HL-60 (cell line): ENCODE results near the gene TAF4B.

Experiments used
- DNase-seq, 2 experiments: peaks; one replicate each; pipeline ENCODE4 v3.0.0-alpha.2; 2010 to 2020; ENCODE audit warnings: low read depth in 1 of 2, low spot score in 1 of 2
- H3K27ac ChIP-seq: fragments of 250-450 bp; sonication (Bioruptor Pico); replicated peaks from 2 replicates; pipeline ENCODE4 v1.5.1; 2020; ENCODE audit warnings: mild to moderate bottlenecking, moderate library complexity
- H3K27me3 ChIP-seq: fragments of 250-450 bp; sonication (Bioruptor Pico); 2 replicates; pipeline ENCODE4 v1.5.1; 2021; ENCODE audit warnings: mild to moderate bottlenecking, moderate library complexity; ENCODE audit not compliant: insufficient read depth, poor library complexity, severe bottlenecking
- H3K4me3 ChIP-seq: replicated peaks from 2 replicates; pipeline ENCODE4 v1.5.1; 2011; ENCODE audit warnings: mild to moderate bottlenecking, control low read depth, low read length; ENCODE audit not compliant: insufficient read depth
- CTCF ChIP-seq: IDR thresholded peaks from one replicate; pipeline ENCODE4 v1.5.1; 2011; ENCODE audit warnings: low read length, control low read depth, inconsistent platforms; ENCODE audit not compliant: insufficient read depth
- GABPA ChIP-seq: IDR thresholded peaks from 2 replicates; pipeline ENCODE4 v1.6.1; 2012; ENCODE audit warnings: low read depth
- POLR2AphosphoS5 ChIP-seq: IDR thresholded peaks from 2 replicates; pipeline ENCODE4 v1.6.1; 2012; ENCODE audit warnings: low read depth
- REST ChIP-seq: IDR thresholded peaks from 2 replicates; pipeline ENCODE4 v1.6.1; 2012; ENCODE audit warnings: low read depth; ENCODE audit not compliant: insufficient replicate concordance
- SPI1 ChIP-seq: IDR thresholded peaks from 2 replicates; pipeline ENCODE4 v1.6.1; 2012; ENCODE audit warnings: low read depth, mild to moderate bottlenecking, borderline replicate concordance

TAF4B gene

GRCh38 chr18:26422472-26423162 is 196.4 kb downstream of the TAF4B start:
- DNase-seq, result no peak
- Histone ChIP-seq H3K4me3 (no peak overlapping the region), H3K27me3 (no peaks in the 10 kb centered on the region), H3K27ac (no peak overlapping the region)
- no peak for TF ChIP-seq REST
- TF ChIP-seq CTCF, result no peak
- TF ChIP-seq GABPA, result no peak
- TF ChIP-seq SPI1, result no peak
- no peak for TF ChIP-seq POLR2AphosphoS5

- no peak for TF ChIP-seq GABPA
- no peak for TF ChIP-seq REST
- TF ChIP-seq CTCF, result no peak
- TF ChIP-seq SPI1, result no peak
- no peak for TF ChIP-seq POLR2AphosphoS5
- Histone ChIP-seq H3K27me3 (no peaks in the 10 kb centered on the region), H3K27ac (no peak overlapping the region), H3K4me3 (no peak overlapping the region)
- no peak for DNase-seq
Observed at GRCh38 chr18:26424428-26425147, 198.3 kb downstream of the TAF4B start.

- TF ChIP-seq GABPA (no peak), CTCF (no peak), POLR2AphosphoS5 (no peak)
Observed at GRCh38 chr18:26425148-26425531, 198.9 kb downstream of the TAF4B start.

More at GRCh38 chr18:26425148-26425531, 198.9 kb downstream of the TAF4B start:
- no peaks in the 10 kb centered on the region for H3K27me3 ChIP-seq
- no peak overlapping the region for H3K4me3 ChIP-seq
- no peak overlapping the region for H3K27ac ChIP-seq
- no peak for DNase-seq
